C4-2B (cell line): ENCODE measurements around the gene TANC2.
A peak's percentile ranks its signal among the peaks of the same experiment; 100 is the strongest.

Experiments
- CTCF ChIP-seq: fragments of 450-650 bp; conservative IDR thresholded peaks from 2 replicates; pipeline ENCODE4 v1.5.1; 2017; ENCODE audit warnings: mild to moderate bottlenecking
- ZFX ChIP-seq: fragments of 450-650 bp; IDR thresholded peaks from 2 replicates; pipeline ENCODE4 v1.6.1; 2017

- TF ChIP-seq CTCF (peak; percentile 42), ZFX (no peak)
Observed at GRCh38 chr17:62965686-62966425, at the start of gene TANC2.
